ENCODE measurements around the gene LACTBL1. TPM values are rescaled to one million over a fixed set of nuclear protein-coding genes. Genes with fewer than 3 reads are reported as not detected.
"Not testable (repeated sequence)": the region's sequence is repeated elsewhere in the genome, so short reads cannot be mapped to it uniquely, and the experiment has no call there.

Gene LACTBL1
- total and polyA plus RNA-seq, 2 of the 8 experiments (the other 6 are each of a cell fraction or from before 2014, with no cell fraction given): not detected

GRCh38 chr1:22993220-22993795 lies 20.6 kb upstream of the LACTBL1 start:
- not testable (repeated sequence) for H2BK12ac ChIP-seq (ENCODE audit: low read depth, low read length); H3K9ac ChIP-seq (replicated peaks in 1 of 4; ENCODE audit: extremely low read depth in 1 of 4, low read depth in 3 of 4, low read length in 3 of 4); H2AK5ac ChIP-seq (ENCODE audit: low read depth, low read length); H3K27me3 ChIP-seq (replicated peaks in 1 of 4; ENCODE audit: control insufficient read depth in 3 of 4, extremely low read depth in 1 of 4, insufficient read depth in 3 of 4, low read length in 3 of 4); H3K4me1 ChIP-seq (replicated peaks in 1 of 4; ENCODE audit: control insufficient read depth in 3 of 4, insufficient read depth in 4 of 4, low read length in 3 of 4); H3K18ac ChIP-seq (ENCODE audit: extremely low read depth, low read length); H4K5ac ChIP-seq (ENCODE audit: insufficient read length, low read depth, low read length); H2AFZ ChIP-seq (ENCODE audit: low read length); FAIRE-seq; H2BK15ac ChIP-seq (ENCODE audit: low read length); H3K56ac ChIP-seq (replicated peaks; ENCODE audit: insufficient read length, low read depth, low read length); H3K23me2 ChIP-seq (ENCODE audit: low read depth, low read length); H4K20me1 ChIP-seq (replicated peaks in 1 of 2; ENCODE audit: control insufficient read depth in 1 of 2, insufficient read depth in 2 of 2, low read length in 2 of 2); H2BK5ac ChIP-seq (ENCODE audit: low read depth, low read length); H3K4me3 ChIP-seq (ENCODE audit: extremely low read depth in 1 of 4, insufficient read depth in 2 of 4, low read depth in 3 of 4, low read length in 4 of 4); H4K8ac ChIP-seq (ENCODE audit: extremely low read depth, insufficient read depth, low read length); H3K4me2 ChIP-seq (ENCODE audit: insufficient read depth in 1 of 2, low read depth in 2 of 2, low read length in 2 of 2); H3K79me1 ChIP-seq (ENCODE audit: low read depth, low read length); H3K4ac ChIP-seq (replicated peaks; ENCODE audit: insufficient read length, low read depth, low read length); H3K27ac ChIP-seq (ENCODE audit: low read depth, low read length); H3K36me3 ChIP-seq (ENCODE audit: control insufficient read depth in 2 of 4, insufficient read depth in 4 of 4, low read length in 3 of 4); H4K91ac ChIP-seq (replicated peaks; ENCODE audit: insufficient read length, low read length); H3K23ac ChIP-seq (ENCODE audit: insufficient read length); H3K14ac ChIP-seq (ENCODE audit: insufficient read length); H2BK120ac ChIP-seq (replicated peaks; ENCODE audit: low read depth, low read length); DNase-seq (ENCODE audit: low read depth in 1 of 2, low spot score in 2 of 2); H2BK20ac ChIP-seq (ENCODE audit: low read length); H3K79me2 ChIP-seq (ENCODE audit: control insufficient read depth in 1 of 2, insufficient read depth in 2 of 2, low read length in 2 of 2)
- ChIA-PET POLR2A (ENCODE audit: partially characterized antibody) (interaction anchor here (0.9 kb wide), 1 partner anchor 26 kb away, joined by 3 read pairs; the partner anchor contains the start of gene KDM1A), CTCF (ENCODE audit: partially characterized antibody) (interaction anchor here (0.6 to 1.0 kb wide), 3 partner anchors 21 to 279 kb away, joined by 3 to 5 read pairs (median 4); partner anchors contain the start of gene LACTBL1)
- 77% methylated on average over 6 of the region's 6 CpGs; no CpG with 5 or more reads in 1 of the 2 experiments for WGBS, 2 experiments (ENCODE audit: extremely low coverage in 1 of 2, insufficient coverage in 1 of 2, insufficient read length in 1 of 2, insufficient replicate concordance in 2 of 2, low coverage in 1 of 2, low lambda C conversion rate in 2 of 2, missing lambda C conversion rate in 1 of 2)
- peaks cover 23 to 32% of the 10 kb centered on the region in 2 experiments for H3K9me3 ChIP-seq (ENCODE audit: insufficient read depth in 2 of 2, low read depth in 1 of 2, low read length in 1 of 2)

GRCh38 chr1:22992384-22992783 lies 19.7 kb upstream of the LACTBL1 start:
- H3K9me3 ChIP-seq (ENCODE audit: insufficient read depth in 2 of 2, low read depth in 1 of 2, low read length in 1 of 2): peaks cover 23 to 32% of the 10 kb centered on the region in 2 experiments
- H3K56ac ChIP-seq (replicated peaks; ENCODE audit: insufficient read length, low read depth, low read length); H2BK15ac ChIP-seq (ENCODE audit: low read length); POLR2A ChIA-PET (ENCODE audit: partially characterized antibody); H3K14ac ChIP-seq (ENCODE audit: insufficient read length); H4K20me1 ChIP-seq (replicated peaks in 1 of 2; ENCODE audit: control insufficient read depth in 1 of 2, insufficient read depth in 2 of 2, low read length in 2 of 2); H4K91ac ChIP-seq (replicated peaks; ENCODE audit: insufficient read length, low read length); H2AFZ ChIP-seq (ENCODE audit: low read length); H4K8ac ChIP-seq (ENCODE audit: extremely low read depth, insufficient read depth, low read length); H2BK12ac ChIP-seq (ENCODE audit: low read depth, low read length); H3K4me2 ChIP-seq (ENCODE audit: insufficient read depth in 1 of 2, low read depth in 2 of 2, low read length in 2 of 2); H3K79me1 ChIP-seq (ENCODE audit: low read depth, low read length); H3K9ac ChIP-seq (replicated peaks in 1 of 4; ENCODE audit: extremely low read depth in 1 of 4, low read depth in 3 of 4, low read length in 3 of 4); H3K18ac ChIP-seq (ENCODE audit: extremely low read depth, low read length); H3K4me1 ChIP-seq (replicated peaks in 1 of 4; ENCODE audit: control insufficient read depth in 3 of 4, insufficient read depth in 4 of 4, low read length in 3 of 4); H3K27ac ChIP-seq (ENCODE audit: low read depth, low read length); H2BK20ac ChIP-seq (ENCODE audit: low read length); H2BK120ac ChIP-seq (replicated peaks; ENCODE audit: low read depth, low read length); H3K23me2 ChIP-seq (ENCODE audit: low read depth, low read length); H3K4ac ChIP-seq (replicated peaks; ENCODE audit: insufficient read length, low read depth, low read length); H3K36me3 ChIP-seq (ENCODE audit: control insufficient read depth in 2 of 4, insufficient read depth in 4 of 4, low read length in 3 of 4); H3K27me3 ChIP-seq (replicated peaks in 1 of 4; ENCODE audit: control insufficient read depth in 3 of 4, extremely low read depth in 1 of 4, insufficient read depth in 3 of 4, low read length in 3 of 4); H2AK5ac ChIP-seq (ENCODE audit: low read depth, low read length); DNase-seq (ENCODE audit: low read depth in 1 of 2, low spot score in 2 of 2); H3K79me2 ChIP-seq (ENCODE audit: control insufficient read depth in 1 of 2, insufficient read depth in 2 of 2, low read length in 2 of 2); H3K23ac ChIP-seq (ENCODE audit: insufficient read length); H3K4me3 ChIP-seq (ENCODE audit: extremely low read depth in 1 of 4, insufficient read depth in 2 of 4, low read depth in 3 of 4, low read length in 4 of 4); FAIRE-seq; H4K5ac ChIP-seq (ENCODE audit: insufficient read length, low read depth, low read length); H2BK5ac ChIP-seq (ENCODE audit: low read depth, low read length): not testable (repeated sequence)
- WGBS, 2 experiments (ENCODE audit: extremely low coverage in 1 of 2, insufficient coverage in 1 of 2, insufficient read length in 1 of 2, insufficient replicate concordance in 2 of 2, low coverage in 1 of 2, low lambda C conversion rate in 2 of 2, missing lambda C conversion rate in 1 of 2): 81% methylated on average over 3 of the region's 3 CpGs; no CpG with 5 or more reads in 1 of the 2 experiments
- CTCF ChIA-PET (ENCODE audit: partially characterized antibody): interaction anchor here (0.6 kb wide), 1 partner anchor 88 kb away, joined by 3 read pairs; no protein-coding TSS in a partner anchor

Measured in H1 (cell line).